GM23248 (cell line): ENCODE results near the gene IFT57. TPM values are rescaled to one million over a fixed set of nuclear protein-coding genes. Genes with fewer than 3 reads are reported as not detected.
A peak's percentile ranks its signal among the peaks of the same experiment; 100 is the strongest.

Experiments
- DNase-seq: peaks from one replicate; pipeline ENCODE4 v3.0.0-alpha.2; 2015
- H2AFZ ChIP-seq: fragments of 200-600 bp; sonication (generic); 2 replicates; pipeline ENCODE4 v1.6.1; 2016; ENCODE audit warnings: antibody characterized with exemption
- H3F3A ChIP-seq: fragments of 200-600 bp; sonication (generic); 2 replicates; pipeline ENCODE4 v1.6.1; 2016; ENCODE audit warnings: mild to moderate bottlenecking, antibody characterized with exemption, mixed run types; ENCODE audit not compliant: insufficient read depth
- H3K27ac ChIP-seq: fragments of 200-600 bp; sonication (generic); 2 replicates; pipeline ENCODE4 v1.5.1; 2016; ENCODE audit warnings: mild to moderate bottlenecking
- H3K27me3 ChIP-seq: fragments of 200-600 bp; sonication (generic); replicated peaks from 2 replicates; pipeline ENCODE4 v1.6.1; 2016; ENCODE audit warnings: mild to moderate bottlenecking; ENCODE audit not compliant: insufficient read depth
- H3K36me3 ChIP-seq: fragments of 200-600 bp; sonication (generic); 2 replicates; pipeline ENCODE4 v1.6.1; 2016; ENCODE audit warnings: low read depth, mild to moderate bottlenecking
- H3K4me1 ChIP-seq: fragments of 200-600 bp; sonication (generic); 2 replicates; pipeline ENCODE4 v1.6.1; 2016; ENCODE audit warnings: mild to moderate bottlenecking; ENCODE audit not compliant: insufficient read depth
- H3K4me2 ChIP-seq: fragments of 200-600 bp; sonication (generic); one replicate; pipeline ENCODE4 v1.6.1; 2016; ENCODE audit warnings: mild to moderate bottlenecking; ENCODE audit not compliant: unreplicated experiment
- H3K4me3 ChIP-seq: fragments of 200-600 bp; sonication (generic); 2 replicates; pipeline ENCODE4 v1.5.1; 2016; ENCODE audit warnings: mild to moderate bottlenecking
- H3K79me2 ChIP-seq: fragments of 200-600 bp; sonication (generic); 2 replicates; pipeline ENCODE4 v1.6.1; 2016; ENCODE audit warnings: mild to moderate bottlenecking; ENCODE audit not compliant: insufficient read depth
- H3K9ac ChIP-seq: fragments of 200-600 bp; sonication (generic); 2 replicates; pipeline ENCODE4 v1.6.1; 2016; ENCODE audit warnings: mild to moderate bottlenecking
- H3K9me2 ChIP-seq: fragments of 200-600 bp; sonication (generic); 2 replicates; pipeline ENCODE4 v1.6.1; 2016; ENCODE audit warnings: mixed run types, mild to moderate bottlenecking, moderate library complexity; ENCODE audit not compliant: insufficient read depth
- H3K9me3 ChIP-seq: fragments of 200-600 bp; sonication (generic); one replicate; pipeline ENCODE4 v1.6.1; 2017; ENCODE audit warnings: low read depth
- H4K20me1 ChIP-seq: fragments of 200-600 bp; sonication (generic); 2 replicates; pipeline ENCODE4 v1.6.0; 2016; ENCODE audit not compliant: insufficient read depth
- EZH2 ChIP-seq: fragments of 200-600 bp; sonication (generic); IDR thresholded peaks from 2 replicates; pipeline ENCODE4 v1.6.1; 2018; ENCODE audit warnings: antibody characterized with exemption, mild to moderate bottlenecking; ENCODE audit not compliant: insufficient read depth, poor library complexity, severe bottlenecking
- EZH2phosphoT487 ChIP-seq: fragments of 200-600 bp; sonication (generic); IDR thresholded peaks from 2 replicates; pipeline ENCODE4 v1.6.1; 2018; ENCODE audit warnings: antibody characterized with exemption, moderate library complexity, mild to moderate bottlenecking, low read depth; ENCODE audit not compliant: insufficient read depth
- WGBS, 2 experiments: methylation state at CpG; one replicate each; pipeline ENCODE4 v1.1.6; 2015 to 2017; ENCODE audit warnings: low lambda C conversion rate in 2 of 2, low coverage in 1 of 2; ENCODE audit errors: missing lambda C conversion rate in 2 of 2; 5-methylcytosine and 5-hydroxymethylcytosine counted together
- in situ Hi-C: fragments of 300-500 bp; cut with MboI; formaldehyde crosslinking; loops from 2 replicates; pipeline ENCODE4 v1.15.0; 2020
- polyA plus RNA-seq: library from polyadenylated mRNA; unstranded; fragments of >200 nt; fragmentation: Nextera tagmentation; extraction: Ambion mirVana; gene quantifications from 2 replicates; pipeline ENCODE4 v1.2.1, GENCODE V29; 2016
- total RNA-seq: library from RNA; depleted of rRNA; stranded (reverse); fragments of >200 nt; shearing (Covaris generic); gene quantifications from 2 replicates; pipeline ENCODE4 v1.2.3, GENCODE V29; 2014

The IFT57 gene
- total and polyA plus RNA-seq, 2 experiments from 2014 or later = 68.5 to 84.9 TPM

DNA sequence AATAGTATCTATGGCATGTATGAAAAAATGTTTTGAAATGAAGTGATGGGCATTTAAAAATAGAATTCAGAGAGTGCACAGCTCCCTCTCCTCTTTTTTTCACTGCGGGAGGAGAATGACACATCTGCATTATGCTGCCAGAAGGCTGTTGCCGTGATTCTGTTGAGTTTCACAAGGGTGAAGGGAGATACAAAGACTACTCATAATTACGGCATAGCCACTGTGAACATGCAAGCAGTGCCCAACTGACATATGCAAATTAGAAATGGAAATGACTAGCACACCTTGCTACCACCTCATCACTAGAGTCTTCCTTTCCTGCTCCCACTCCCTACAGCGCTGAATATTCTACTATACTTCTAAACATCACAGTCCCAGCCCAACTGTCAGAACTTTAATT is 20.1 kb downstream of the IFT57 start:
- H3F3A ChIP-seq = 0 out of 2 replicates have a peak, but pooled peaks cover 8% of the 10 kb centered on the region
- no peaks in the 10 kb centered on the region for H4K20me1 ChIP-seq
- peak; percentile 27 for DNase-seq
- H3K36me3 ChIP-seq = peaks cover 5% of the 10 kb centered on the region; the same call in 1 of the 2 replicates
- no peak overlapping the region for H3K4me3 ChIP-seq
- H3K9me2 ChIP-seq = no peaks in the 10 kb centered on the region
- TF ChIP-seq EZH2phosphoT487 (no peak), EZH2 (no peak)
- no peaks in the 10 kb centered on the region for H3K27me3 ChIP-seq
- in situ Hi-C loops = no loop called here
- H3K9me3 ChIP-seq = no peaks in the 10 kb centered on the region
- H3K9ac ChIP-seq = no peak overlapping the region
- WGBS, 2 experiments = 88 to 96% methylated on average over 4 of the region's 4 CpGs
- H3K27ac ChIP-seq = peak overlapping the region; percentile 57
- no peaks in the 10 kb centered on the region for H3K79me2 ChIP-seq
- no peak overlapping the region for H2AFZ ChIP-seq
- no peak overlapping the region for H3K4me2 ChIP-seq
- peaks cover 19% of the 10 kb centered on the region for H3K4me1 ChIP-seq

DNA sequence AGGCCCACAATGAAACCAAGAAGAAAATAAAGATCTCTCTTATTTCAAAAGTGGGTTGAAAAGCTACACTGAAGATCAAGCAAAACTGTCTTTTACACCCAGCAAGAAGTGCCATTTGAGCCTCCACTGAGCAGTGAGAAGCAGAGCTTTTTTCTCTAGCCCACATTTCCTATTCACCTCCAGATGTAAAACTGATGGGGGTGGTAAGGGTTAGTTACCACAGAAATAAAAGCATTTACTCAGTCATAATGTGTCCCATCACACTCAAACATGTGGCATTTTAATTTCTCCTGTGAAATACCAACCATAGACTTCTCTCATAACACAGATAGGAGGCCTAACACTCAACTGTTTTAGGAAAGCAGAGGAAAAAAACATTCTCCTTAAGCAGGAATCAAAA is 21.0 kb downstream of the IFT57 start:
- peaks cover 19% of the 10 kb centered on the region for H3K4me1 ChIP-seq
- in situ Hi-C loops = no loop called here
- no peak overlapping the region for H3K27ac ChIP-seq
- TF ChIP-seq EZH2 = no peak
- no peak for TF ChIP-seq EZH2phosphoT487
- no peak overlapping the region for H2AFZ ChIP-seq
- no peak for DNase-seq
- H3K9me3 ChIP-seq = no peaks in the 10 kb centered on the region
- no peaks in the 10 kb centered on the region for H3K27me3 ChIP-seq
- no peaks in the 10 kb centered on the region for H4K20me1 ChIP-seq
- no peaks in the 10 kb centered on the region for H3K9me2 ChIP-seq
- no peaks in the 10 kb centered on the region for H3K79me2 ChIP-seq
- no peak overlapping the region for H3K9ac ChIP-seq
- H3K4me2 ChIP-seq = no peak overlapping the region
- 0 out of 2 replicates have a peak, but pooled peaks cover 8% of the 10 kb centered on the region for H3F3A ChIP-seq
- H3K4me3 ChIP-seq = no peak overlapping the region
- H3K36me3 ChIP-seq = peaks cover 5% of the 10 kb centered on the region; the same call in 1 of the 2 replicates

DNA sequence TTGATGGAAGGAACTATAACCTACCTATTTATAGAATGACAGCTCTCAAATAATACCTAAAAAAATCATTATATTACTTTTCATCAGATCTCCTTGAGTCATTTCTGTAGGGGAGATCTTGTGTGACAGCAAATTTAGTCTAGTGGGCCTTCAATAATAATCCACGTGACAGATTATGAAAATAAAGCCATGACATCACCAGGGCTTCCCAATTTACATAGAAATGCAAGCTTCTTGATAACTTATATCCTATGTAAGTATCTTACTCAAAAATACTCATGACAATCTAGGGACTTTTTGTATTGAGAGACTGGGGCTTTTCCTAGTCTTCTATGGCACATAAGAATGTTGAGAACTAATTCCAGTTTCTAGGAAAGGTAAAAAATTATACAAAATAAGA is 21.6 kb downstream of the IFT57 start:
- Histone ChIP-seq H3K9me3 (no peaks in the 10 kb centered on the region), H2AFZ (no peak overlapping the region), H4K20me1 (no peaks in the 10 kb centered on the region), H3K27ac (no peak overlapping the region), H3K4me1 (peaks cover 19% of the 10 kb centered on the region), H3K27me3 (no peaks in the 10 kb centered on the region), H3K9me2 (no peaks in the 10 kb centered on the region), H3K79me2 (no peaks in the 10 kb centered on the region), H3K9ac (no peak overlapping the region), H3K4me2 (no peak overlapping the region), H3K36me3 (peaks cover 5% of the 10 kb centered on the region; the same call in 1 of the 2 replicates), H3K4me3 (no peak overlapping the region), H3F3A (0 out of 2 replicates have a peak, but pooled peaks cover 8% of the 10 kb centered on the region)
- 95 to 100% methylated on average over 1 of the region's 1 CpG for WGBS, 2 experiments
- in situ Hi-C loops = no loop called here
- TF ChIP-seq EZH2phosphoT487 = no peak
- no peak for TF ChIP-seq EZH2
- DNase-seq = no peak

DNA sequence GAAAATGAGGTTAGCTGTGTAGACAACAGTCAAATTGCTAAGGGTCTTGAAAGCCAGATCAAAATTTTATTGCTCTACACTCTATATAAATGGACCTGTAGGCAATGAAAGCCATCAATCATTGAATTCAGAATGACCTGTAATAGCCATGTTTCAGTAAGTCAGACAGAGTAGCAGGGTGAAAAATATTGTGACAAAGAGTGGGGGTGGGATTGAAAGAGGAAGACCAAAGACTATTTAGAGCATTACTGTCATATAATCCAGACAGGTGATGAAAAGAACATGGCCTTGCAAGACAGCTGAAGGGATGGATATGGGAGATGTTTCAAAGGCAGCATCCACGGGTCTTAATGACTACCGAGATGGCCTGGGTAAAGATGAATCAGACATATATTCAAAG is 22.2 kb downstream of the IFT57 start:
- TF ChIP-seq EZH2phosphoT487 (no peak), EZH2 (no peak)
- 0 out of 2 replicates have a peak, but pooled peaks cover 8% of the 10 kb centered on the region for H3F3A ChIP-seq
- H4K20me1 ChIP-seq = no peaks in the 10 kb centered on the region
- no peak overlapping the region for H3K4me2 ChIP-seq
- H3K79me2 ChIP-seq = no peaks in the 10 kb centered on the region
- peaks cover 1% of the 10 kb centered on the region; the same call in 1 of the 2 replicates for H3K36me3 ChIP-seq
- H3K4me3 ChIP-seq = no peak overlapping the region
- no peaks in the 10 kb centered on the region for H3K9me3 ChIP-seq
- H3K4me1 ChIP-seq = peaks cover 19% of the 10 kb centered on the region
- no peak overlapping the region for H3K27ac ChIP-seq
- no peak overlapping the region for H3K9ac ChIP-seq
- no peaks in the 10 kb centered on the region for H3K27me3 ChIP-seq
- DNase-seq = no peak
- in situ Hi-C loops = no loop called here
- H3K9me2 ChIP-seq = no peaks in the 10 kb centered on the region
- no peak overlapping the region for H2AFZ ChIP-seq
- 97 to 100% methylated on average over 2 of the region's 2 CpGs for WGBS, 2 experiments

DNA sequence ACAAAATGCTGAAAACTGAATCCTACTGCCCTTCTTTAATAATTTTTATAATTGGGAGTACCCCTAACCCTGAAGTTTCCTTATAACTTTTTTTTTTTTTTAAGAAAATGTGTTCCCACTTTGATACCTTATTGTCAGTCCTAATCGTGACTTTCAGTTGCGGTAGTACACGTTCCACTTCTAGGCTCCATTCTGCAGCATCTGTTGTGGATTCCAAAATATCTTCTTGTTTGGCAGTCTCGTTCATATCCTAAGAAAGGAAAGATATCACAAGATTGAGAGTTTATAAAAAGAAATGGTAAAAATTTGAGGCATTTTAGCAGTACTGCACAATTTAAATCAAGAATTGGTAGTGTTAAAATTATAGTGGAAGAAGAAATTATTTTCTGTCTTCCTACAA is 30.8 kb downstream of the IFT57 start:
- Histone ChIP-seq H3K27me3 (no peaks in the 10 kb centered on the region), H3K4me3 (no peak overlapping the region), H3K36me3 (peaks cover 20% of the 10 kb centered on the region; the same call in 1 of the 2 replicates), H3K4me2 (no peak overlapping the region), H4K20me1 (0 out of 2 replicates have a peak, but pooled peaks cover 3% of the 10 kb centered on the region), H3K27ac (no peak overlapping the region), H3K9me2 (no peaks in the 10 kb centered on the region), H3K79me2 (no peaks in the 10 kb centered on the region), H2AFZ (no peak overlapping the region), H3K9ac (no peak overlapping the region), H3K4me1 (no peaks in the 10 kb centered on the region), H3F3A (no peaks in the 10 kb centered on the region), H3K9me3 (peaks cover 3% of the 10 kb centered on the region)
- in situ Hi-C loops = no loop called here
- 96% methylated on average over 4 of the region's 4 CpGs for WGBS, 2 experiments
- TF ChIP-seq EZH2 = no peak
- no peak for TF ChIP-seq EZH2phosphoT487
- DNase-seq = no peak
